Thoracic aorta (tissue), 2 donors: ENCODE data around the gene ANKRD42. TPM values are rescaled to one million over a fixed set of nuclear protein-coding genes. Genes with fewer than 3 reads are reported as not detected.

Source experiments
- ATAC-seq: fragments of 150-250 bp; one replicate; pipeline ENCODE4 v1.8.0; 2017; ENCODE audit warnings: low read depth; ENCODE audit not compliant: insufficient number of reproducible peaks, low FRiP score
- DNase-seq: peaks from one replicate; pipeline ENCODE4 v3.0.0-alpha.2; 2020; ENCODE audit warnings: low spot score
- H3K27ac ChIP-seq, 2 donors: fragments of 200-600 bp; sonication (generic); 1 replicate in 1 of 2; 2 replicates in 1 of 2; pipeline ENCODE4 v1.5.1; 2016; ENCODE audit warnings: mild to moderate bottlenecking in 2 of 2, moderate library complexity in 2 of 2
- H3K27me3 ChIP-seq: fragments of 200-600 bp; sonication (generic); replicated peaks from 2 replicates; pipeline ENCODE4 v1.6.0; 2016; ENCODE audit warnings: mild to moderate bottlenecking; ENCODE audit not compliant: insufficient read depth
- H3K36me3 ChIP-seq: fragments of 200-600 bp; sonication (generic); one replicate; pipeline ENCODE4 v1.5.1; 2016
- H3K4me1 ChIP-seq, 2 donors: fragments of 200-600 bp; sonication (generic); 1 replicate in 1 of 2; 2 replicates in 1 of 2; pipeline versions ENCODE4 v1.5.1 to v1.6.0; 2016; ENCODE audit warnings: low read depth in 2 of 2, mild to moderate bottlenecking in 1 of 2; ENCODE audit not compliant: control insufficient read depth in 1 of 2
- H3K4me3 ChIP-seq: fragments of 200-600 bp; sonication (generic); 2 replicates; pipeline ENCODE4 v1.5.1; 2016; ENCODE audit warnings: mild to moderate bottlenecking
- H3K9me3 ChIP-seq: fragments of 200-600 bp; sonication (generic); 2 replicates; pipeline ENCODE4 v1.5.1; 2016
- total RNA-seq, 2 donors: library from RNA; depleted of rRNA; stranded (reverse); fragments of >200 nt; gene quantifications; one replicate each; pipeline versions ENCODE4 v1.1.0 to v1.2.3, GENCODE V29; 2016
- TF ChIP-seq, protein P1 (sequence below): fragments of 200-600 bp; sonication (generic); IDR thresholded peaks from one replicate; pipeline ENCODE4 v1.5.1; 2019; ENCODE audit warnings: antibody characterized with exemption

Gene ANKRD42
- total RNA-seq, 2 donors from 2014 or later = 11.6 to 25.6 TPM

DNA sequence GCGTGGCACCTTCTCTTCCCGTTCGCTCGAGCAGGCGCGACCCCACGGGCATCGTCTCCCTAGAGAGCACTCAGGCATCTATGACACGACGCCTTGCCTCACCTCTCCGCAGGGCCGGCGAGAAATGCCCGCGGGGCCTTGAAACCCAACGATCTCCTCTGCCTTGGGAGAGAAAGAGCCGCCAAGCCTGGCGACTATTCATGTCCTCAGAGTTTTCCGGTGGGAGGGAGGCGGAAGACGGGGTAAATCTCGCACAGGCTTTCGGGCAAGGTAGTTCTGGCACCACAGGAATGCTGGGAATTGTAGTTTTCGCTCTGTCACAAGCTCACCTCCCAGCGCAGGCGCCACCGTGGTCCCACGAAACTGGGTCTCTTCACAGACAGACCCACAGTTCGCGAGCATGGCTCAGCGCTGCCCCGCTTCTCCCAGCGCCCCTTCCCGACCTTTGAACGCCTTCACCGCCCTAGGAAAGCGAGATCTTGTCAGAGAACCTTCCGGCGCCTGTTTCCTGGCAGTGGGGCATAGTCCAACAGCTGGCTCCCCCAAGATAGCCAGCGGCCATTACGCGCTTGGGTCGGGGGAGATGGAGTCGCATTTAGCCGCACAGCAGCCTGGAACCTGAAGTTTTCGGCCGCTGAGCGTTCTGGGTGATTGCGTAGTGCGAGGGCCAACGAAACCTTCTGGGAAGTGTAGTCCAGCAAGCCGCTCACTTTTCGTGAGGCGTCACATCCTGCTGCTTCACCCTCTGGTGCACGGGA is 92.4 kb downstream of the ANKRD42 start, which contains the start of gene CCDC90B:
TSS of gene CCDC90B (minus strand) at position 597 of the 758 bp plus-strand sequence. CDS start at position 202, 395 bp downstream.
- Histone ChIP-seq H3K27ac (peak within 1 kb of the TSS; percentile 95 to 99), H3K4me3 (peak within 1 kb of the TSS; percentile 86), H3K9me3 (no peaks in the 10 kb centered on the region), H3K27me3 (no peaks in the 10 kb centered on the region), H3K36me3 (no peaks in the 10 kb centered on the region), H3K4me1 (peaks cover 20 to 34% of the 10 kb centered on the region in 2 donors)
- TF ChIP-seq, protein P1, sequence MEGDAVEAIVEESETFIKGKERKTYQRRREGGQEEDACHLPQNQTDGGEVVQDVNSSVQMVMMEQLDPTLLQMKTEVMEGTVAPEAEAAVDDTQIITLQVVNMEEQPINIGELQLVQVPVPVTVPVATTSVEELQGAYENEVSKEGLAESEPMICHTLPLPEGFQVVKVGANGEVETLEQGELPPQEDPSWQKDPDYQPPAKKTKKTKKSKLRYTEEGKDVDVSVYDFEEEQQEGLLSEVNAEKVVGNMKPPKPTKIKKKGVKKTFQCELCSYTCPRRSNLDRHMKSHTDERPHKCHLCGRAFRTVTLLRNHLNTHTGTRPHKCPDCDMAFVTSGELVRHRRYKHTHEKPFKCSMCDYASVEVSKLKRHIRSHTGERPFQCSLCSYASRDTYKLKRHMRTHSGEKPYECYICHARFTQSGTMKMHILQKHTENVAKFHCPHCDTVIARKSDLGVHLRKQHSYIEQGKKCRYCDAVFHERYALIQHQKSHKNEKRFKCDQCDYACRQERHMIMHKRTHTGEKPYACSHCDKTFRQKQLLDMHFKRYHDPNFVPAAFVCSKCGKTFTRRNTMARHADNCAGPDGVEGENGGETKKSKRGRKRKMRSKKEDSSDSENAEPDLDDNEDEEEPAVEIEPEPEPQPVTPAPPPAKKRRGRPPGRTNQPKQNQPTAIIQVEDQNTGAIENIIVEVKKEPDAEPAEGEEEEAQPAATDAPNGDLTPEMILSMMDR = no peak
- DNase-seq (peak; percentile 89), ATAC-seq (peak; percentile 99)

DNA sequence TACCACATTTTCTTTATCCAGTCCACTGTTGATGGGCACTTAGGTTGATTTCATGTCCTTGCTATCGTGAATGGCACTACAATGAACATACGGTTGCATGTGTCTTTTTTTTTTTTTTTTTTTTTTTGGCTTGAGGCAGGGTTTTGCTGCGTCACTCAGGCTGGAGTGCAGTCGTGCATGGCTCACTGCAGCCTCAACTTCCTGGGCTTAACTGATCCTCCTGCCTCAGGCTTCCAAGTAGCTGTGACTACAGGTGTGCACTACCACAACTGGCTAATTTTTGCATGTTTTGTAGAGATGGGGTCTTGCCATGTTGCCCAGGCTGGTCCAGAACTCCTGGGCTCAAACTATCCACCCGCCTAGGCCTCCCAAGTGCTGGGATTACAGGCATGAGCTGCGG is 94.1 kb downstream of the ANKRD42 start:
- H3K36me3 ChIP-seq = no peaks in the 10 kb centered on the region
- no peaks in the 10 kb centered on the region for H3K9me3 ChIP-seq
- H3K4me3 ChIP-seq = no peak overlapping the region
- H3K27me3 ChIP-seq = no peaks in the 10 kb centered on the region
- TF ChIP-seq, protein P1 = no peak
- H3K27ac ChIP-seq = no peak overlapping the region
- DNase-seq (no peak), ATAC-seq (no peak)
- H3K4me1 ChIP-seq = peaks cover 12 to 25% of the 10 kb centered on the region in 2 donors

DNA sequence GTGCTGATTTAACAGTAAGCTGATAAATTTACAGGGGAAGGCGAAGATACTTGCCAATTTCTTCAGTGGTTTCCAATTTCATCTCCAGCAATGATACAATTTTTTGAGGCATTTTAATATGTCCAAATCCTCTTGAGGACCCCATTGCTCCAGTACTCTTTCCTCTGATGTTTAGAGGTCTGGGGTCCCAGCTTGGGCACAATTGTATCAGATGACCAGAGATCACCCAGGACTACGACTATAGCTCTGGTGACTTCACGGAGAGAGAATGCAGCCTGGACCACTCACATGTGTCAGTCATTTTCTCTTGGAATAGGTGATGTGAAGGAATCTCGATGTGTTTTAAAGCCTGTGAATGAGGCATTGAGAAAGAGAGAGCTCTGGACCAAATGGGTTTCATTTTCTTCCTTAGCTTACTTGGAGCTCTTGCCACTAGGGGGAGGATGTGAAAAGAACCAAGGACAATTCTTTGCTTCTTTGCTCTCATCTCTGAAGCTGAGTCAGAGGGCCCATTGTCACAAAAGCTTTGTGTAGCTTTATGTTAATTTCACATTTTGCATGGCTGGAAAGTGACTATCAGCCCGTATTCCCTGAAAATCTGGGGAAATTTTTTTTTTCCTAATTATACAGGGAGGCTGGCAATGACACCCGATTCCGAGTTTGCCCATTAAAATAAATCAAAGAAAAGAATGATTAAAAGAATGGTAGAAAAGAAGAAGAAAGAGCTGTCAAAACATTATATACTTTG is 99.4 kb downstream of the ANKRD42 start:
- no peak for ATAC-seq
- no peak for DNase-seq
- peak overlapping the region; percentile 43 for H3K4me3 ChIP-seq
- H3K36me3 ChIP-seq = no peaks in the 10 kb centered on the region
- H3K9me3 ChIP-seq = no peaks in the 10 kb centered on the region
- H3K4me1 ChIP-seq = no peaks in the 10 kb centered on the region
- H3K27ac ChIP-seq = no peak overlapping the region
- H3K27me3 ChIP-seq = no peaks in the 10 kb centered on the region
- TF ChIP-seq, protein P1 = peak; percentile 59

DNA sequence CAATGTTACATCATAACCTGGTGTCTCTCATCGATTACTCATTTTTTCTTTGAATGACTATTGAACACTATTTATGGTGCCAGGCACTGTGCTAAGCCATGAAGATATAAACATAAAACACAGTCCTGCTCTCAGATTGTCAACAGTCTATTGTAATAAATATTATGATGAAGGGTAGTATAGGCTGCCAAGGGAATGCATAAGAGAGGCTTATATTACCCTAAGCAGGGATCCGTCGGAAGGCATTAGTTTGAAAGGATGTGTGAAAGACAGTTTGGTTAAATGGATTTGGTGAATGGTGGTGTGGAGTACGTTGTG is 99.9 kb downstream of the ANKRD42 start:
- H3K27me3 ChIP-seq = no peaks in the 10 kb centered on the region
- DNase-seq (no peak), ATAC-seq (no peak)
- no peak overlapping the region for H3K27ac ChIP-seq
- H3K36me3 ChIP-seq = no peaks in the 10 kb centered on the region
- H3K4me3 ChIP-seq = no peak overlapping the region
- TF ChIP-seq, protein P1 = no peak
- no peaks in the 10 kb centered on the region for H3K9me3 ChIP-seq
- no peaks in the 10 kb centered on the region for H3K4me1 ChIP-seq

DNA sequence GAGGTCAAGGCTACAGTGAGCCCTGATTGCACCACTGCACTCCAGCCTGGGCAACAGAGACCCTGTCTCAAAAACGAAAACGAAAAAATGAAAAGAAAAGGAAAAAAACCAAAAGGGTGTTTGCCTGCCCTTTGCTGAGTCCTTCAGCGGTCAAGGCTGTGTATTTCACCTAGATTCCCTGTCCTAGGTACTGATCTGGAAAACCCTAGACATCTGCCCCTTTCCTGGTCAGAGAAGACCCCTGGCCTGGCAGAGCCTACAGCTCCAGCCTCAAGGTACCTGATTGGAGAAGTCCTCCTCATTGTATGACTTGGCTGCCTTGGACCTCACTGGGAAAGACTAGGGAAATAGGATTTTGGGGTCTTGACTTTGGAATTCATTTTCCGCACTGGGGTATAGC is 100.7 kb downstream of the ANKRD42 start:
- Histone ChIP-seq H3K4me3 (no peak overlapping the region), H3K4me1 (no peaks in the 10 kb centered on the region), H3K36me3 (no peaks in the 10 kb centered on the region), H3K27me3 (no peaks in the 10 kb centered on the region), H3K9me3 (no peaks in the 10 kb centered on the region), H3K27ac (no peak overlapping the region)
- no peak for ATAC-seq
- DNase-seq = no peak
- TF ChIP-seq, protein P1 = no peak
